HG03159 (cell line): ENCODE results near the gene APOBEC3A.
"Not testable (repeated sequence)": the region's sequence is repeated elsewhere in the genome, so short reads cannot be mapped to it uniquely, and the experiment has no call there.

Experiments used
- ATAC-seq: cut with Tn5 transposase; IDR thresholded peaks from one replicate; pipeline ENCODE4 v1.9.1; 2021; ENCODE audit warnings: mild to moderate bottlenecking, moderate library complexity; ENCODE audit not compliant: unreplicated experiment

APOBEC3A gene

DNA sequence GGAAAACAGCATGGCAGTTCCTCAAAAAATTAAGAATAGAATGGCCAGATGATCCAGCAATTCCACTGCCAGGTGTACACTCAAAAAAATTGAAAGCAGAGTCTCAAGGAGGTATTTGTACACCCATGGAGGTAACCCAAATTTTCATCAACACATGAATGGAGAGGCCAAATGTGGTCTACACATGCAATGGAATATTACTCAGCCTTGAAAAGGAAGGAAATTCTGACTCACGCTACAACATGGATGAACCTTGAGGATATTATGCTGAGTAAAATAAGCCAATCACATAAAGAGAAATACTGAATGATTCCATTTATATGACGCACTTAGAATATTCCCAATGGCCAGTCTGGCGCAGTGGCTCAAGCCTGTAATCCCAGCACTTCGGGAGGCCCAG lies 19.9 kb downstream of the APOBEC3A start:
- ATAC-seq: not testable (repeated sequence)

DNA sequence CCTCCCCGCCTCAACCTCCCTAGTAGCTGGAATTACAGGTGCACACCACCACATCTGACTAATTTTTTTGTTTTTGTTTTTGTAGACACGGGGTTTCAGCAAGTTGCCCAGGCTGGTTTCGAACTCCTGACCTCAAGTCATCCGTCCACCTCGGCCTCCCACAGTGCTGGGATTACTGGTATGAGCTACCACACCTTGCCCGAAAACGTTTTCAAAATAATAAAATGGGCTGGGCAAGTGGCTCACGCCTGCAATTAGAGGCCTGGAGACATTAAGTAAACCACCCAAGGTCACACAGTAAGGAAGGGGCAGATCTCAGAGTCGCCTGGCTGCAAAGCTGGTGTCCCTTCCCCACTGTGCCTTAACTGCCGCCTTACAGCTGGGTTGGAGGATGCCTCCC lies 23.2 kb downstream of the APOBEC3A start:
- not testable (repeated sequence) for ATAC-seq

DNA sequence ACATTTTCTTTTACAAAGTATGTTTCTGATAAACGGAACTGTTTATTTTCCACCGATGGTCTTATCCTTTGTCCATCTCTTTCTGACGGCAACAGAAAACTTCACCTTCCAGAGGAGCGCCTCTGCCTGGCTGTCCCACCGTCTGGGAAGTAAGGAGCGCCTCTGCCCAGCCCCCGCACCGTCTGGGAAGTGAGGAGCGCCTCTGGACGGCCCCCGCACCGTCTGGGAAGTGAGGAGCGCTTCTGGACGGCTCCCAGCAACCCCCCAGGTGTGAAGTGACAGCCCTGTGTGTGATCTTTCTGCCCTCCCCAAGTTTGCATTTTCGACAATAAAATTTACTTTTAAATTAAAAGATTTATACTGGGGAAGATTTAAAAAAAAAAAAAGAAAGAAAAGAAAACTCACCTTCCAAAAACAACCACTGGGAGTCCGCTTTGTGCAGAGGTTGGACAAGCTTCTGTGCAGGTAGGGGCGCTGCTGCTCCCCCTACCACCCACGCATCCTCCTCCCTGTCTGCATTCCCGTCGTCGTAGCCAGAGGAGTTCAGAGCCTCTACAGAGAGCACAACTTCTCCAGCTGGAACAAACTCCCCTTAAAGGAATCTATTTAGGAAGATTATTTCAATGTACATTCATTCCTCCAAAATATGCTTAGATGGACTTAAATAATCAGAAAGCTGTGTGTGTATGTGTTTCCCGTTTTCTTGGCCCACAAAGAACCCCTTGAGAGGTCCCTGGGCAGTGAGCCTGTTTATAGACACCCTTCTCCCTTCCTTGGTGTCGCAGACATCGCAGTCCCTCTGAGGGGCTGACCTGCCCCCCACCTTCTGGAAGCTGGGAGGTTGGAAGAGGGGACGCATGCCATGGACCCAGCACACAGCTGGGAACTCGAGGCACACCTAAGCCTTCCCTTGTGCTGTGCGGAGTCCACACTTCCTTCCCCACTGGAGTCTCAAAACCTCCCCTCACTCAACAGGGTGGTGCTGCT lies 23.9 kb downstream of the APOBEC3A start:
- no peak for ATAC-seq

DNA sequence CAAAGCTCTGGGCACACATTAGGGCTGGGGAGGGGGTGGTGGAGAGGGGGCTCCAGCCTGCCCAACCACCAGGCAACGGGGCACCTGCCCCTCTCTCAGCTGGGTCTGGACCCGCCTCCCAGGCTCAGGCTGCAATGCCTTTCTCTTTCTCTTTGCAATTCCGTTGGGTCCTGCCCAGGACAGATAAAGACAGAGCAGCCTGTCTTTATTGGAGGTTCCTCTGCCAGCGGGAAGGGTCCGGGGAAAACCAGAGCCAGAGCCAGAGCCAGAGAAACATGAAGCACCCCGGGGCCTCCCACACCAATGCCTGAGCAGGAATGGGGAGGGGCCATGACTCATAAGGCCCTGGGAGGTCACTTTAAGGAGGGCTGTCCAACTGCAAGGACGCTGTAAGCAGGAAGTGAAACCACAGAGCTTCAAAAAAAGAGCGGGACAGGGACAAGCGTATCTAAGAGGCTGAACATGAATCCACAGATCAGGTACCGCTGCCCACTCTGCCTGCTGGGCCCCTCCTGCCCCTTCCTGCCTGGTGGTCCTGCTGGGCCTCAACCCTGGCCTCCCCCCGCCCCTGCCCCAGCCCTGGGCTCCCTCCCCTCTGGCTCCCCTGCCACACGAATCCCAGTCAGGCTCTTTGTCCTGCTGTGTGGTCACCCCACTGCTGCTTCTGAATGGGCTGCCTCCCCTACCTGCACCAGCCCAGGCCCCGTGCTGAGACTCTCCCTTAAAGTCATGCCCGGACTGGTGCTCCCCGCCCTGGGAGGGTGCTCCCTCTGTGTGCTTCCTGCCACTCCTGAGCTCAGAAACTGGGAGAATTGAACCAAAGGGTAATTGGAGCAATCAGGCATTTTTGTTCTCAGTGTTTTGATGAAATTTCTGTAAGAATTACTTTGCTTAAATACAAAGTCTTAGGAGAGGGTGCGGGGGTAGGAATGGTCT lies 24.9 kb downstream of the APOBEC3A start, which contains the start of gene APOBEC3B:
APOBEC3B (plus strand) TSS at position 356 of the 936 bp plus-strand sequence; CDS start at position 463, 107 bp downstream.
- ATAC-seq: no peak

DNA sequence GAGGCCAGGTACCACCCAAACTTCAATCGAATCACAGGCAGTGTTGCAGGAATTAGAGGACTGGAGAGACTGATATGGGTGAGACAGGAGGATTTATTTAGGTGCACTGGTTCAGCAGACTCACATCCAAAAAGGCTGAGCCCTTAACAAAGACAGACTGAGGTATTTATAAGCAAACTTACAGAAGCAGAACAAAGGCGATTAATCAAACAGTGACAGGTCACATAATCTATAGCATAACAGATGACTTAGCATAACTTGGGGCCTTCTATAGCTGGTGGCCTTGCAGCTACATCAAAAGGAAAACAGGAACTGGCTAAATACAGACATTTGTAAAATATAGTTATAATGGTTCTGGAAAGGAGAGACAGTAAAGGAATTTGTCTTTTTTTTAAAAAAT lies 26.8 kb downstream of the APOBEC3A start:
- no peak for ATAC-seq

DNA sequence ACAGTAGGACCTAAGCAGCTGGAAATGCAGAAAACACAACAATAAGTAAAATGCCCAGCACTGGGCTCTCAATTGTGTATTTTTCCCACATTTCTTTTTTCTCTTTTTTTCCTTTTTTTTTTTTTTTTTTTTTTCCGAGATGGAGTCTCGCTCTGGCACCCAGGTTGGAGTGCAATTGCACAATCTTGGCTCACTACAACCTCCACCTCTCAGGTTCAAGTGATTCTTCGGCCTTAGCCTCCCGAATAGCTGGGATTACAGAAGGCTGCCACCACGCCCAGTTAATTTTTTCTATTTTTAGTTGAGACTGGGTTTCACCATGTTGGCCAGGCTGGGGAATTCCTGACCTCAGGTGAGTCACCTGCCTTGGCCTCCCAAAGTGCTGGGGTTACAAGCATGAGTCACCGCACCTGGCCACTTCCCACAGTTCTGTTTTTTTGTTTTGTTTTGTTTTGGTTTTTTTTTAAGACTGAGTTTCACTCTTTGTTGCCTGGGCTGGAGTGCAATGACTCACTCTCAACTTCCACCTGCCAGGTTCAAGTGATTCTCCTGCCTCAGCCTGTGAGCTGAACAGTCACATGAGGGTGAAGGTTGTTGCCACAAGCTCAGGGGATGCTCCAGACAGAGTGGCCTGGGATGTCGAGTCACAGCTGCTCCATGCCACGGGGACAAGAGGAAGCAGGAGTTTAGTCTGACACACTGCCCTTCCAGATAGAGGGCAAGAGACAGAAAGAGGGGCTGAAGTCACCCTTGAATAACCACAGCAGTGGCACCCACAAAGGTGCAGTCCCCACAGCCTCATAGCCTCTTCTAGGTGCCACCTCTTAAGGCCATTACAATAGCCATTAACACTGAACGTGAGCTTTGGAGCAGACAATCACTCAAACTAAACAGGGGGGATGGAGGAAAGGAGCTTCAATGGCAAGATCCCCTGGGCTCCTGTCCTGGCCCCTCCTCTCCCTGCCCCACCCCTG lies 27.7 kb downstream of the APOBEC3A start:
- peak; percentile 62 for ATAC-seq

DNA sequence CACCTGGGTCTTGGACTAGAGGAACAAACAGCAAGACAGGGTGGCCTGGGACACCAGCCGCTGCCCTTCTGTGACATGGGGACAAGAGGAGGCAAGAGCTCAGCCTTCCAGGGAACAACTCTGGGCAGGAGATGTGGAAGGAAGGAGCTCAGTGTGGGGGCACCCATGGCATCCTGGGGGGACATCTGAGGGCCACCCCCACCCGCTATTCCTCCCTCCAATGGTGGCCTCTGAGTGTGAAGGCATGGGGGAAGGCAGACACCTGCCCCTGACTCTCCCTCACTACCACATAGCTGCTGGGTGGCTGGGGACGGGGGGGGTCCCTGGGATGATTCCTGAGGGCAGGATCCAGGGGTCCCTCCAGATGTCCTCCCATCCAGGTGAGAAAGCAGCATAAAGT lies 29.2 kb downstream of the APOBEC3A start:
- no peak for ATAC-seq

- ATAC-seq: no peak
These were observed 29.9 kb downstream of the APOBEC3A start for GRCh38 chr22:38987171-38987895.

DNA sequence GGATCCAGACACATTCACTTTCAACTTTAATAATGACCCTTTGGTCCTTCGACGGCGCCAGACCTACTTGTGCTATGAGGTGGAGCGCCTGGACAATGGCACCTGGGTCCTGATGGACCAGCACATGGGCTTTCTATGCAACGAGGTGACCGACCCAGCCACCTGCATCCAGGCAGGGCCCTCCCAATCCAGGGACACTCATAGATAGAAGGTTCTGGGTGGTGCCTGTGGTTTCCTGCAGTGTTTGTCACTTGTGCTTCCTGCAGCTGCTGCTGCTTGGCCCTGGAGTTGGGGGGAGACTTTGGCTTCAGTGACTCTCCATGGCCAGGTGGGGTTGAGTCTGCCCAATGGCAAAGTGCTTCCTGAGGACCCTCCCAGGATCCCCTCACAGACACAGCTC lies 32.1 kb downstream of the APOBEC3A start:
- ATAC-seq: no peak

DNA sequence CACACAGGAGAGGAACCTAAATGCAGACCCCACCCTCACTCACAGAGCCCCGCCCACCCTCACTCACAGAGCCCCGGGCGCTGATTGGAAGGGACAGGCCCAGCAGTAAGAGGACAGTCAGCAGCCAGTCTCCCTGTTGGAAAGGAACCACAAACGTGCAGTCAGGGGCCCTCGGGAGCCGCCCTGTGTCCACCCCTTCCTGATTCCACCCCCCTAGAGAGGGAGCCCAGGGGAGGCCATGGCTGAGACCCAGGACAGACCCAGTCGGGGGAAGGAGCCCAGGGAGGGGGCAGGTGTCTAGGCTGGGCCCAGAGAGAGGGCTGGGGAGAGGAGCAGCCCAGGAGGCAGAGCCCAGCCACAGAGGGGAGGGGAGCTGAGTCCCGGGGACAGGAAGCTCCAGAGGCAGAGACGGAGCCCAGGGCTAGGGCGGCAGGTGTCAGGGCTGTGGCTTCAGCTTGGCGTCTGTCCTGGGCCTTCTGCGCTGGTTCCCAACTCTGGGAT lies 35.5 kb downstream of the APOBEC3A start:
- ATAC-seq: not testable (repeated sequence)

DNA sequence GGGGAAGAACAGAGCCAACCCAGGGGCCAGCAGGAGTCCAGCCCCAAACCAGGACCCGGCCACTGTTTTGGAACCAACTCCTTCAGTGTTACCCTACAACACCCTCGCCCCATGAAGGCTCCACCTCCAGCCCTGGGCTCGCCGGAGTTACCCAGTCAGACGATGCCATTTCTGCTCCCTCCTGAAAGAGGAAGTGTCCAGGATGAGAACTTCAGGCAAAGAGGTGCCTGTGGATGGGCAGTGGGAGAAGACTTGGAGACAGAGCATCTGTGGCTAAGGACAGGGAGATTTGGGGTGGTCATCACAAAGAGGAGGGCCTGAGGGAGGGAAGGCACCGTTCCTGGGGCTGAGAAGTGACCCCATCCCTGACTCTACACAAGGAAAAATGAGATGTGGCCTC lies 38.7 kb downstream of the APOBEC3A start:
- ATAC-seq: no peak

DNA sequence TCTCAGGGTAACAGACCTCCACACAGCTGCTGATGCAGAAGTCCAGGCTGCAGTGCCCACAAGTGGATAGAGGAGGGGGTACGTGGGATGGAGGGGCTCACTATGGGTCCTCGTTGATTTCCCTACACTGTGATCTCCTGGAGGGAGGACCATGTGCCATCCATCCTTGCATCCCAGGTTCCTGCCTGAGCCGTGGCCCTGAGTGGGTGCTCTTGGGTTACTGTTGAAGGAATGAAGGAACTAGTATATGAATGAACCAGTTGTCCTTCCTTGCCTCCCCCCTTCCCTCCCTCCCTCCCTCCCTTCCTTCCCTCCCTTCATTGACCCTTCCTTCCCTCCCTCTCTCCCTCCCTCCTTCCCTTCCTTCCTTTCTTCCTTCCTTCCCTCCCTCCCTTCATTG lies 40.1 kb downstream of the APOBEC3A start:
- no peak for ATAC-seq

DNA sequence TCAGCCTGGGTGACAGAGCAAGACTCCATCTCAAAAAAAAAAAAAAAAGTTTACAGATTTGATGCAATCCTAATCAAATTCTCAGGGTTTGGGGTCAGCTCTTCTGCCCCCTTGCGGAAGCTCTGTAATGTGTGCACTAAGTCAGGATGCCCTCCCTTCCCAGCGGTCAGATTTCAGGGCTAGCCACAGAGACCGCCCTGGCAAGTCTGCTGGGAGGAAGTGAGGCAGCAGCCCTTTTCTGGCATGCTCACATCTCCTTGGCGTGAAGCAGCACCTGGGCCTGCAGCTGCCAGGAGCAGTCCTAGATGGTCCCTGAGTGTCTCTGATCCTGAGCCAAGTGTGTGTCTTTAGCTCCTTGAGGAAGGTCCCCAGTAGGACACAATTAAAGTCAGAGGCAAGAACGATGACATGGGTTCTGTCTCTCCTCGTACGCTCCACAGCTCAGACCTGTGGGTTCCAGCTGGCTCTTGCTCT lies 45.8 kb downstream of the APOBEC3A start:
- no peak for ATAC-seq

GRCh38 chr22:39007177-39007576 lies 49.8 kb downstream of the APOBEC3A start:
- no peak for ATAC-seq

DNA sequence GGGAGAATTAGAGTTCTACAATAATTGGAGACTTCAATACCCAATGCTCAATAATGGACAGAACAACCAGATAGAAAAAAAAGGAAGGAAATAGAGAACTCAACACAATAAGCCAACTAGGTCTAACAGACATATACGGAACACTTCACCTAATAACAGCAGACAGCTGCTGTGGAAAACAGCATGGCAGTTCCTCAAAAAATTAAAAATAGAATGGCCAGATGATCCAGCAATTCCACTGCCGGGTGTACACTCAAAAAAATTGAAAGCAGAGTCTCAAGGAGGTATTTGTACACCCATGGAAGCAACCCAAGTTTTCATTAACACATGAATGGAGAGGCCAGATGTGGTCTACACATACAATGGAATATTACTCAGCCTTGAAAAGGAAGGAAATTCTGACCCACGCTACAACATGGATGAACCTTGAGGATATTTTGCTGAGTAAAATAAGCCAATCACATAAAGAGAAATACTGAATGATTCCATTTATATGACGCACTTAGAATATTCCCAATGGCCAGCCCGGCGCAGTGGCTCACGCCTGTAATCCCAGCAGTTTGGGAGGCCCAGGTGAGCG lies 51.0 kb downstream of the APOBEC3A start:
- not testable (repeated sequence) for ATAC-seq

DNA sequence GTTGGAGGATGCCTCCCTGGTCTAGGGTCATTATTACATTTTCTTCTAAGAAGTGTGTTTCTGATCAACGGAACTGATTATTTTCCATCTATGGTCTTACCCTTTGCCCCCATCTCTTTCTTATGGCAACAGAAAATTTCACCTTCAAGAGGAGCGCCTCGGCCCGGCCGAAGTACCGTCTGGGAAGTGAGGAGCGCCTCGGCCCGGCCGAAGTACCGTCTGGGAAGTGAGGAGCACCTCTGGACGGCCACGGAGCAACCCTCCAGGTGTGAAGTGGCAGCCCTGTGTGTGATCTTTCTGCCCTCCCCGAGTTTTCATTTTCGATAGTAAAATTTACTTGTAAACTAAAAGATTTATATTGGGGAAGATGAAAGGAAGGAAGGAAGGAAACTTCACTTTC lies 53.5 kb downstream of the APOBEC3A start:
- no peak for ATAC-seq
